D721Med (cell line): ENCODE results near the gene RGPD3.
"Not testable (repeated sequence)": the region's sequence is repeated elsewhere in the genome, so short reads cannot be mapped to it uniquely, and the experiment has no call there.

Experiments
- DNase-seq: peaks from one replicate; pipeline ENCODE4 v3.0.0; 2011; ENCODE audit warnings: low spot score; ENCODE audit not compliant: insufficient read length
- FAIRE-seq: peaks from 2 replicates; lab custom pipeline; 2011; peaks lifted over from hg19 to GRCh38; lab: Jason Lieb, UNC
- TF ChIP-seq, protein P1 (sequence below): IDR thresholded peaks from 2 replicates; pipeline ENCODE4 v1.5.1; 2012; ENCODE audit warnings: mild to moderate bottlenecking, control low read depth; ENCODE audit not compliant: insufficient read depth; ENCODE audit errors: missing control alignments

The RGPD3 gene

DNA sequence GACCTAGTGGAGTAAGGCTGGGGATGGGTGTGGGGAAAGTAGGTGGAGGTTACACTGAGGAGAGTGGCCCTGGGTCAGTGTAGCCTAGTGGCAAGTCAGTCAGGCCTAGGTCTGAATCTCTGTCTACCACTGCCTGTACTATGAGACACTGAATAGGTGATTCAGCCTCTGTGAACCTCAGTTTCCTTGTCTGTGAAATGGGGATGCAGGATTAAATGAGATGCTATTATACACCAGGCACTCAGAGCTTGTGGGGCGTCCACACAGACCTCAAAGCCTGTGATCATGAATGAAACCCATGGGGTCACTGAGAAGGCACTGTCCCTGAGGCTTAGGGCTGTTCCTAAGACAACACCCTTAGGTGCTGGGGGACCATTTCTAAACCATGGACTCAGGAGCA, 30.3 kb upstream of the RGPD3 start:
- FAIRE-seq, DNase-seq: not testable (repeated sequence)

DNA sequence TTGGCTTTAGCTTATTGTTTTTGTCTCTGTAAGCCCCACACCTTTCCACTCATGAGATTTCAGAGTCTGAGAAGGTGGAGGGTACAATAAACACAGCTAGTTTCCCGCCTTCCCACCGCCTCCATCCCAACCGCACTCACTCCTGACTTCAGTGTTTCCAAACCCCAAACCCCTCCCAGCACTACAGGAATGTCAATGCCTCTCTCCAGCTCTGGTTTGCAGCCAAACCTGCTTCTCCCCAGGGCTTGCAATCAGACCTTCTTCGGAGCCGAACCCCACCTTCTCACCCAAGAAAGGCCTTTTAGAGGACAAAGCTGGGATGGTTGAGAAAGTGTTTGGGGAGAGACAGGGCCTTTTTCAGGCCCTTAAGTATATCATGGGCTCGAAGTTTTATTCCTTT, 24.7 kb upstream of the RGPD3 start:
- FAIRE-seq, DNase-seq: not testable (repeated sequence)

DNA sequence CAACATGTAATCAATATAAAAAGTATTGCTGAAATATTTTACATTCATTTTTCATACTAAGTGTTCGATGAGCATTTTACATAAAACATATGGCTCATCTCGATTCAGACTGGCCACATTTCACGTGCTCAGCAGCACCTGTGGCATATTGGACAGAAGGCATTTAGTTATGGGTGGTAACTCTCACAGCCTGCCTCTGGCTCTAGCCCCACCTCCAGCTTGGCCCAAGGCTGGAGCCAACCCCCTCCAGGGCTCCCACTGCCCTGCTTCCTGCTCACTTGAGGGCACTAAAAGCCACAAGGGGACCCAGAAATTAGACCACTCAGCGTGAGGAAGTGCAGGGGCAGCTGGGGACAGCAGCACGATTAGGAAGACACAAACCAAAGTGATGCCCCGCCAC, 24.2 kb upstream of the RGPD3 start:
- FAIRE-seq = not testable (repeated sequence)

DNA sequence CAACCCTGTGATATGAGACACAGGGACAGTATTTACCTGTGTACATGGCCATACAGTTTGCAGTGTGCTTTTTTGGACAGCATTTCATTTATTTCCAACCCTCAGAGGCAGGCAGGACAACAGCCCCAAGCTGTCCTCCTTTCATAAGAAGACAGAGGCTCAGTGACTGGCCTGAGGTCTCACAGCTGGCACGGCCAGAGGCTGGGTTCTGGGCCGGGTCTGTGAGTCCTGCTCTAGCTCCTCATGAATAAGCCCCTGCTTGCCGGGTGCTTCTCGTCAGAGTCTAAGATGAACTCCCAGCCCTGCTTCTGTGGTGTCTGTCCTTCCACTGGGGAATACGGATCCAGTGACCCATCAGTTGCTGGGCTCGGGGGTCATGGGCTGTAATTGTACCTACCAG, 21.5 kb upstream of the RGPD3 start:
- not testable (repeated sequence) for FAIRE-seq, DNase-seq

More for the DNA sequence above, 24.2 kb upstream of the RGPD3 start:
- not testable (repeated sequence) for DNase-seq

DNA sequence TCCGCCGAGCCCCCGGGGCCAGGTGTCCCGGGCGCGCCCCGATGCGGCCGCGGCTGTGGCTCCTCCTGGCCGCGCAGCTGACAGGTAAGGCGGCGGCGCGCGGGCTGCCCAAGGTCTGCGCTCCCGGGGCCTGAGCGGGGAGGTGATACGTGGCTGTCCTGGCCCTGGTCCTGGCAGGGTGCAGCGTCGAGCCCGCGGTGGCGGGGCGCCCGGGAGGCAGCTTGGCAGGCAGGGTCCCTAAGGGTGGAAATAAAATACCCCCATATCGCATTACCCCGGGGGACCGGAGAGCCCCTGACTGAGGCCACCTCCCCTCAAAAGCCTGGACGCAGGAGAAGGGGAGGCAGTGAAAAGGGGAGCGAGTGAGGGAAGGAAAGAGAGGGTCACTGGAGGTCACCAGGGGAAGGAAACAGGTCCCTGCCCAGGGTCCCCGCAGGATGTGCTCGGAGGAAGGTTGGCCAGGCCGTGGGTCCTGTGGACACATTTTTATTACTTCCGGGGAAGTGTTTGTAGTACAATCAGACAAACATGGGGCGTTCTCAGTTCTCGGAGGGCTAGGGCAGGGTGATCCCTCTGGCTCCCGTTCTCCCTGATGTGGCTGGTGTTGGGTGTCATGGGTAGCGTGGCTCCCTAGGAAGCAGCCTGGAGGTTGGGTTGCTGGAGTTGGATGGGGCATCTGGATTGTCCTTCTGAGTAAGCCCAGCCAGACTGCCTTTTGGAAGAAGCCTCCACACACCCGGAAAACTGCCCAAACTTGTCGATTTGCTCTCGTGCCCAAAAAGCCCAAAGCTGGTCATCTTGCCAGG, 19.4 kb upstream of the RGPD3 start:
- DNase-seq = not testable (repeated sequence)

DNA sequence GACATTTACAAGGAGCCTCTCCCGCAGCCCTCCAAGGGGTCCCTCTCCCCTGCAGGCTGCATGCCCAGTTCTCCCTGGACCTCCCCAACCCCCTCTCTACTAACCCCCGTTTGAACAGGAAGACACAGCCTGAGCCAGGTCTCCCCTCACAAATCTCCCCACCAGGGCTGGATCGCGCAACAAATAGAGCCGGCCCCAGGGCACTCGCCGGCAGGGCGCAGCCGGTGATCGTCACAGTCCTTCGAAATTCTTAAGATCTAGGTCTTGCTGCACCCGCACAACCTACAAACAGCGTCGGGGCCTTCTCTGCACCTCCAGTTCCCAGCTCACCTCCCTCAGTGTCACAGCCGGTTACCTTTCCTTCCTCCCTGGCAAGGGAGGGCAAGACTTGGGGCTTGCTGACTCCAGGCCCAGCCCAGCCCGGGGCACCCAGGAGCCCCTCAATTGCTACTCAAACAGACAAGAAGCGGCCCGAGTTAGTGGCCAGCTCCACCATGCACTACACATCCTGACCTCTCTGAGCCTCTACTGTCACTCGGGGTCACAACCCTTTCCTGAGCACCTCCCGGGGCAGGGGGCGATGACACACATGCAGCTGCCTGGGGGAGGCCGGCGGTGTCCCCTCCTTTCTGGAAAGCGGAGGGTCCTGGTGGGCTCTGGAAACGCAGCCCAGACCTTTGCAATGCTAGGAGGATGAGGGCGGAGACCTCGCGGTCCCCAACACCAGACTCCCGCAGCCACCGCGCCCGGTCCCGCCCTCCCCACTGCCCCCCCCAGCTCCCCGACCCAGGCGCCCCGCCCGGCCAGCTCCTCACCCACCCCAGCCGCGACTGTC, 18.6 kb upstream of the RGPD3 start, which contains the start of gene CD8B2:
CD8B2 (plus strand) TSS at position 814 of the 835 bp plus-strand sequence. CDS start 63 bp downstream, outside the sequence.
- FAIRE-seq, DNase-seq: not testable (repeated sequence)

More for the DNA sequence above, 19.4 kb upstream of the RGPD3 start:
- not testable (repeated sequence) for FAIRE-seq

DNA sequence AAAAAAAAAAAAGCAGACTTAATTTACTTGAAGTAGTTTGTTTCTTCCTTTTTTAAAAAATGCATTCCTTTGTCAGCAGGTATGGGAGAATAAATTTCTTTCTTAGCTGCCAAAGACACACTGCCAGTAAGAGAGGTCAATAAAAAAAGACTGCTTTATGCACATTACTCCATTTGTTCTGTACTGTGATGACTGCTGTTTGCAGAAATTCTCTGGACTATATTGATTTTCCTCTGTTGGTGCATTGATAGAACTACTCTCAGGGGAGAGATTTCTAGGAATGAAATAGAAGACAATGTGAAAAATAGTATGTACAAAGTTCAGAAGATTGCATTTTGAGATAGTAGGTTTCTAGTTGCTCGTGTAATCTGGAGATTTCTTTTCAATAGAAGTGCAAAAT, 11.3 kb upstream of the RGPD3 start:
- DNase-seq, FAIRE-seq: not testable (repeated sequence)

DNA sequence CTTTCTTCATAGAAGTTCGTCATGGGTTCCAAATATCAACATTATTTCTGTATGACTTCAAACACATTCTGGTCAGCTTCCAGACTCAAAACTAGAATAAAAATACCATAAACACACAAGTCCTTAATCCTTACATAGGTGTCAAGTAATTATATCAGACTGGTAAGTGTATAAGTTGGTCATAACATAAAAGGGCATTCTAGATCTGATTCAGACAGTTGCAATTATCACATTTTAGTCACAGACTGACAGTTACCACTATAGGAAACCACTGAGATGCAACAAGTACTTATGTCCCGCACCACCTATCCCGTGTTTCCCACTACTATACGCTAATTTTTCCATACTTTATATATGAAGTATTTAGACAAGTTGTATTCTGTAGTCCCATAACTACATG, 9.4 kb upstream of the RGPD3 start:
- not testable (repeated sequence) for DNase-seq, FAIRE-seq

DNA sequence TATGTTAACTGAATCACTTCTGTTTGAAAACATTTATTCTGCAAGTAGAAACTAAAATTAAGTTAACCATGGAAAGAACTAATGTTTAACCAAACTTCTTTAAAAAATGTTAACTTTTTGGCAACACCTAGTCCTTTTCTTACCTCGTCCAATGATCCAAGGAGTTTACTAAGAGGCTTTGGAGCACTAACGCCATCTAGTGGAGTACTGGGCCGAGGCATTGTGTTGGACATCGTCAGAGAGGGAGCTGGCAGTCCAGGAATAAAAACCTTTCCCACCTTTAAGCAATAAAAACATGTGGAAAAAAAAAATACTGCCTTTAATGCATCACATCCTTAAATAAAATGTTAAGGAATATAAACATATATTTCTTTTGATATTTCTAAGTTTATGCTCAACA, 2.4 kb upstream of the RGPD3 start:
- DNase-seq, FAIRE-seq: not testable (repeated sequence)
- TF ChIP-seq, protein P1, sequence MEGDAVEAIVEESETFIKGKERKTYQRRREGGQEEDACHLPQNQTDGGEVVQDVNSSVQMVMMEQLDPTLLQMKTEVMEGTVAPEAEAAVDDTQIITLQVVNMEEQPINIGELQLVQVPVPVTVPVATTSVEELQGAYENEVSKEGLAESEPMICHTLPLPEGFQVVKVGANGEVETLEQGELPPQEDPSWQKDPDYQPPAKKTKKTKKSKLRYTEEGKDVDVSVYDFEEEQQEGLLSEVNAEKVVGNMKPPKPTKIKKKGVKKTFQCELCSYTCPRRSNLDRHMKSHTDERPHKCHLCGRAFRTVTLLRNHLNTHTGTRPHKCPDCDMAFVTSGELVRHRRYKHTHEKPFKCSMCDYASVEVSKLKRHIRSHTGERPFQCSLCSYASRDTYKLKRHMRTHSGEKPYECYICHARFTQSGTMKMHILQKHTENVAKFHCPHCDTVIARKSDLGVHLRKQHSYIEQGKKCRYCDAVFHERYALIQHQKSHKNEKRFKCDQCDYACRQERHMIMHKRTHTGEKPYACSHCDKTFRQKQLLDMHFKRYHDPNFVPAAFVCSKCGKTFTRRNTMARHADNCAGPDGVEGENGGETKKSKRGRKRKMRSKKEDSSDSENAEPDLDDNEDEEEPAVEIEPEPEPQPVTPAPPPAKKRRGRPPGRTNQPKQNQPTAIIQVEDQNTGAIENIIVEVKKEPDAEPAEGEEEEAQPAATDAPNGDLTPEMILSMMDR = peak; percentile 32

DNA sequence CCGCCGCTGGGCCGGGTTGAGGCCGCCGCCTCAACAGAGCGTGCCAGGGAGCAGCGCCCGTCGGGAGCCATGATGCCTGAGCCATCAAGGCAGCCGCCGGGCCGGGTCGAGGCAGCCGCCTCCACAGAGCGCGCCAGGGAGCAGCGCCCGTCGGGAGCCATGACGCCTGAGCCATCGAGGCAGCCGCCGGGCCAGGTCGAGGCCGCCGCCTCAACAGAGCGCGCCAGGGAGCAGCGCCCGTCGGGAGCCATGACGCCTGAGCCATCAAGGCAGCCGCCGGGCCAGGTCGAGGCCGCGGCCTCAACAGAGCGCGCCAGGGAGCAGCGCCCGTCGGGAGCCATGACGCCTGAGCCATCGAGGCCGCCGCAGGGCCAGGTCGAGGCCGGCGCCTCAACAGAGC, 697 bp downstream of the RGPD3 start:
- FAIRE-seq = not testable (repeated sequence)

DNA sequence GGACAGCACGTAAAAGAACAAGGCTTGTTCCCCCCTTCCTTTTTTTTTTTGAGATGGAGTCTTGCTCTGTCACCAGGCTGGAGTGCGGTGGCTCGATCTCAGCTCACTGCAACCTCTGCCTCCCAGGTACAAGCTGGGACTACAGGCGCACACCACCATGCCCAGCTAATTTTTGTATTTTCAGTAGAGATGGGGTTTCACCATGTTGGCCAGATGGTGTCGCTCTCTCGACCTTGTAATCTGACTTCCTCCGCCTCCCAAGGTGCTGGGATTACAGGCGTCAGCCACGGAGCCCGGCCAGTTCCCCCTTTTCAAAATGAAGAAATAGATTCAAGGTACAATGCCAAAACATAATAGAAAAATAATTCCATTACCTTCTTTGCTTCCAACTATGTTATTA, 6.3 kb downstream of the RGPD3 start:
- FAIRE-seq, DNase-seq: not testable (repeated sequence)

More for the DNA sequence above, 697 bp downstream of the RGPD3 start:
- DNase-seq = not testable (repeated sequence)

DNA sequence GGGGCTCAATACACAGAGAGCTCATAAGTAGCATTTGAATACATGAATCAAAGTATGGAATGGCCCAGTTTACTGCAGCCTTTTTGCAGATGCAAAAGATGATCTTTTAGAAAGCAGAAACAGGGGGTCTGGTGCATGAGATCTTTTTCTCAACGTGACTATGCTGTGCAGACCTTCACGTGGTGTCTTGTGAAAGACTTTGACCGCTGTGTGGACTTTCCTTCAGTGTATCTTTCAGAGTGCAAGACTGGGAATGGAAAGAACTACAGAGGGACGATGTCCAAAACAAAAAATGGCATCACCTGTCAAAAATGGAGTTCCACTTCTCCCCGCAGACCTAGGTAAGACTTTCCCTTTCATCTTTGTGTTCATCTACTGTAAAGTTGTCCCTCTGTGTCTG, 77.5 kb downstream of the RGPD3 start:
- DNase-seq, FAIRE-seq: not testable (repeated sequence)

DNA sequence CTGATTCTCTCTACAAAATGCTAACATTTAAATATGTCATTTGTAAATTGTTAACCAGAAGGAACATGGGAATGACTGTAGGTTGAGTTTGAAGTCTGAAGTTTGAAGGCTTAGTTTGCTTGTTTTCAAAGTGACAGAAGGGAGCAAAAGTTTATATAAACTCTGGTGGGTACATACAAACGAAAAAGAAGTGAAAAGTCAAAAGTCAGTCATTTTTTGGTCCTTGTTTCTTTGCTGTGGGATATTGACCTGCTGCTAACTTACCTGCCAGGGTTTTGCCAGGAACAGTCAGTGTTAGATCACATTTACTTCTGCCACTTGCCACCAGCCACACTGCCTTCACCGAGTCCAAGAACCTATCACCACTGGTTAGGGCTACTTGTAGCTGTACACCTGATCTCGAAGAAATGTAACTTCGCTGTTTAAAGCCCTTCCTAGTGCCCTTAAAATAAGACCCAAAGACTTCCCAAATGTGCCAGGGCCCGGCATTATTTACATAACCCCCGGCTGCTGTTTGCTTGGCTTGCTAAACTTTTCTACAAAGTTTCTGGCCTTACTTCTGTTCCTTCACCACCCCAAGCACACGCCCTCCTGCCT, 79.3 kb downstream of the RGPD3 start:
- FAIRE-seq = not testable (repeated sequence)

DNA sequence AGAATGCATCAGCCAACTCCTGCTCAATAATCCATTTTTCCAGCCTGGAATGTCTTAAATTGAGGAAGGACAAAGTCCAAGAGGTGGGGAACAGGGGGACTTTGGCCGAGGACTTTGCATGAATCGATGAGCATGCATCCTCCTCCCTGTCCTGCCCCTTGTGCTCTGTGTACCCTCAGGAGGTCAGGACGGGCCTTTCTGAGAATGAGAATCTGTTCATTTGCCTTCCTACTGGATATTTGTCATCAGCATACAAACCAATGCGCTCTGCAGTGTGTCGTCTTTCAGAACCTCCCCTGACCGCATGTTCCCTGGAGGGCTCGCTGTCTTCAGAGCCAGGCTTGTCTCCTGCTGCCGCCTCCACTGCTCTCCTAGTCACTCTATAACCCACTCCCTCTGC, 83.7 kb downstream of the RGPD3 start:
- DNase-seq = not testable (repeated sequence)

More for the DNA sequence above, 79.3 kb downstream of the RGPD3 start:
- DNase-seq = not testable (repeated sequence)

DNA sequence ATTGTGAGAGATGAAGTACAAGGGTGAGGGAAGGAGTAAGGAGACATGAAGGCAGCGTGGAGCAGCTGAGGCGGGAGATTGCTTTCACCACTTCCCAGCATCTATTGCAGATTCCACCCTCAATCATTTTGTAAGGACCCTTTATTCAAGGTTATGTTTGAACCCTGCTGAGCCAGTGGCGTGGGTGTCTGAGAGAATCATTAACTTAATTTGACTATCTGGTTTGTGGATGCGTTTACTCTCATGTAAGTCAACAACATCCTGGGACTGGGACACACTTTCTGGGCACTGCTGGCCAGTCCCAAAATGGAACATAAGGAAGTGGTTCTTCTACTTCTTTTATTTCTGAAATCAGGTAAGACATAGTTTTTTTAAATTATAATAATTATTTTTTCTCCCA, 86.3 kb downstream of the RGPD3 start:
- FAIRE-seq, DNase-seq: not testable (repeated sequence)

More for the DNA sequence above, 83.7 kb downstream of the RGPD3 start:
- FAIRE-seq = not testable (repeated sequence)

DNA sequence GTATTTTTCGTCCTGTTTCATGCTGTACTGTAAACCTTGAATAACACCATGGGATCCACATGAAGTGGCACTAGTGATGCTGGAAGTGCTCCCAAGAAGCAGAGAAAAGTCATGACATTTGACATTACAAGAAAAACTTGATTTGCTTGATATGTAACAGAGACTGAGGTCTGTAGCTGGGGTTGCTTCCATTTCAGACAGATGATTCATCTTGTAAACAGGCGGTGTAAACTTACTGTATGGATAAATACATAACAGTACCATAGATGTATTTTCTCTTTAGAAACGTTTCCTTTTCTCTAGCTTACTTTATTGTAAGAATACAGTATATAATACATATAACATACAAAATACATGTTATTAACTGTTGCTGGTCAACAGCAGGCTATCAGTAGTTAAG, 88.6 kb downstream of the RGPD3 start:
- not testable (repeated sequence) for DNase-seq, FAIRE-seq

DNA sequence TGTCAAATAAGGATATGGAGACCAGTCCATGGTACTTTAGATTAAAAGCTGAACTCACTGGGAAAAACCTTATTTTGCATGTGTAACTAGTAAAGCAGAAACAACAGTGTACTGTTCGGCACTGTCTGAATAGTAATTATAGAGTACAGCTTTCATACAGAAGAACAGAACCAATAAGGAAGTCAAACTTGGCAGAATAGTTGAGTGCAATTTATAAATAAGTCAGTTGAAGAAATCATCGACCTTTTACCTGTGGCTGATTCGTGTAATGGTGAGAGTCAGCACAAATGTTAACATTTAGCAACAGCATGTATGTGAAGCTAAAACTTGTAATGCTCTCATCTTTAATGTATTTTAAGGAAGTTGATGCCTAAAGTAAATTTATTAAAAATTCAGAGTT, 99.0 kb downstream of the RGPD3 start:
- not testable (repeated sequence) for DNase-seq, FAIRE-seq
